Peyer's patch (tissue), 4 donors: ENCODE data around the gene PPA2.

Experiments used
- POLR2A ChIP-seq, 2 donors: fragments of 450-650 bp; IDR thresholded peaks; one replicate each; pipeline ENCODE4 v1.5.1; 2017; ENCODE audit warnings: antibody characterized with exemption in 2 of 2, mild to moderate bottlenecking in 2 of 2, moderate library complexity in 2 of 2
- TF ChIP-seq, protein P1 (sequence below), 6 experiments: fragments of 450-650 bp in 4 of 6; fragments of 200-600 bp in 2 of 6; sonication (generic) in 1 of 6; IDR thresholded peaks; one replicate each; pipeline ENCODE4 v1.5.1; 2017 to 2019; ENCODE audit warnings: antibody characterized with exemption in 6 of 6, mild to moderate bottlenecking in 3 of 6, moderate library complexity in 1 of 6

DNA sequence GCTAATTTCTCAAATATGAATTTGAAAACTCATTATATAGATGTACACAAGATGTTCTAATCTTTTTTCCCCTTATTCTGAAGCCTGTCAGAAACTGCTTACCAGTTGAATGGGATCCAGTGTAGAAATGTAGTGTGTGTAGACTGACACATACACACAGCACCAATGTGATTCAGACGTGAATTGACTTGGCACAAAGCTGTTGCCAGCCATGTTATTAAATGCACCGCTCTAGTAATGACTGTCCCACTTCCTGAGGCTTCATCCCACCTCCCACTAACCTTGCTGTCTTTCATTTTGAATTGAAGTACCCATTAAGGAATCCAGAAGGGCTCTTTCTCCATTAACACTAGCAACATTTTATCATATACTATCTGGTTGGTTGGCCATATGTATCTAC, 146.6 kb downstream of the PPA2 start:
- TF ChIP-seq POLR2A (IDR thresholded peaks at IDR 0.05), result no peak
- TF ChIP-seq, protein P1, sequence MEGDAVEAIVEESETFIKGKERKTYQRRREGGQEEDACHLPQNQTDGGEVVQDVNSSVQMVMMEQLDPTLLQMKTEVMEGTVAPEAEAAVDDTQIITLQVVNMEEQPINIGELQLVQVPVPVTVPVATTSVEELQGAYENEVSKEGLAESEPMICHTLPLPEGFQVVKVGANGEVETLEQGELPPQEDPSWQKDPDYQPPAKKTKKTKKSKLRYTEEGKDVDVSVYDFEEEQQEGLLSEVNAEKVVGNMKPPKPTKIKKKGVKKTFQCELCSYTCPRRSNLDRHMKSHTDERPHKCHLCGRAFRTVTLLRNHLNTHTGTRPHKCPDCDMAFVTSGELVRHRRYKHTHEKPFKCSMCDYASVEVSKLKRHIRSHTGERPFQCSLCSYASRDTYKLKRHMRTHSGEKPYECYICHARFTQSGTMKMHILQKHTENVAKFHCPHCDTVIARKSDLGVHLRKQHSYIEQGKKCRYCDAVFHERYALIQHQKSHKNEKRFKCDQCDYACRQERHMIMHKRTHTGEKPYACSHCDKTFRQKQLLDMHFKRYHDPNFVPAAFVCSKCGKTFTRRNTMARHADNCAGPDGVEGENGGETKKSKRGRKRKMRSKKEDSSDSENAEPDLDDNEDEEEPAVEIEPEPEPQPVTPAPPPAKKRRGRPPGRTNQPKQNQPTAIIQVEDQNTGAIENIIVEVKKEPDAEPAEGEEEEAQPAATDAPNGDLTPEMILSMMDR (IDR thresholded peaks at IDR 0.05), result no peak
